Right lobe of liver (tissue), 4 donors: ENCODE data around the gene NFS1.
"Not testable (repeated sequence)": the region's sequence is repeated elsewhere in the genome, so short reads cannot be mapped to it uniquely, and the experiment has no call there.

Experiments
- POLR2A ChIP-seq: fragments of 450-650 bp; IDR thresholded peaks from one replicate; pipeline ENCODE4 v1.6.1; 2017; ENCODE audit warnings: antibody characterized with exemption, mild to moderate bottlenecking
- TF ChIP-seq, protein P1 (sequence below), 4 donors: fragments of 200-600 bp in 3 of 4; fragments of 450-650 bp in 1 of 4; IDR thresholded peaks; one replicate each; pipeline versions ENCODE4 v1.5.1 to v1.8.0; 2016 to 2022; ENCODE audit warnings: antibody characterized with exemption in 4 of 4, mild to moderate bottlenecking in 2 of 4
- donor health status: DM: no; HTN: no; CAD: no.
- donor health status: DM: no; HTN: no; CAD: no.
- donor health status: DM: no; HTN: yes; CAD: no.

DNA sequence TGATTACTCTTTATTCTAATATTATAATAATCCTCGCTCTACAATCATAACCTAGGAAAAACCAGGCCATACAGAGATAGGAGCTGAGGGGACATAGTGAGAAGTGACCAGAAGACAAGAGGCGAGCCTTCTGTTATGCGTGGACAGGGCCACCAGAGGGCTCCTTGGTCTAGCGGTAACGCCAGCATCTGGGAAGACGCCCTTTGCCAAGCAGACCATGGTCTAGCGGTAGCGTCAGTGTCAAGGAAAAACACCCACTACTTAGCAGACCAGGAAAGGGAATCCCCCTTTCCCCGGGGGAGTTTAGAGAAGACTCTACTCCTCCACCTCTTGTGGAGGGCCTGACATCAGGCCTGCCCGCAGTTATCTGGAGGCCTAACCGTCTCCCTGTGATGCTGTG, 12.3 kb downstream of the NFS1 start:
- not testable (repeated sequence) for TF ChIP-seq POLR2A
- TF ChIP-seq, protein P1, sequence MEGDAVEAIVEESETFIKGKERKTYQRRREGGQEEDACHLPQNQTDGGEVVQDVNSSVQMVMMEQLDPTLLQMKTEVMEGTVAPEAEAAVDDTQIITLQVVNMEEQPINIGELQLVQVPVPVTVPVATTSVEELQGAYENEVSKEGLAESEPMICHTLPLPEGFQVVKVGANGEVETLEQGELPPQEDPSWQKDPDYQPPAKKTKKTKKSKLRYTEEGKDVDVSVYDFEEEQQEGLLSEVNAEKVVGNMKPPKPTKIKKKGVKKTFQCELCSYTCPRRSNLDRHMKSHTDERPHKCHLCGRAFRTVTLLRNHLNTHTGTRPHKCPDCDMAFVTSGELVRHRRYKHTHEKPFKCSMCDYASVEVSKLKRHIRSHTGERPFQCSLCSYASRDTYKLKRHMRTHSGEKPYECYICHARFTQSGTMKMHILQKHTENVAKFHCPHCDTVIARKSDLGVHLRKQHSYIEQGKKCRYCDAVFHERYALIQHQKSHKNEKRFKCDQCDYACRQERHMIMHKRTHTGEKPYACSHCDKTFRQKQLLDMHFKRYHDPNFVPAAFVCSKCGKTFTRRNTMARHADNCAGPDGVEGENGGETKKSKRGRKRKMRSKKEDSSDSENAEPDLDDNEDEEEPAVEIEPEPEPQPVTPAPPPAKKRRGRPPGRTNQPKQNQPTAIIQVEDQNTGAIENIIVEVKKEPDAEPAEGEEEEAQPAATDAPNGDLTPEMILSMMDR (IDR thresholded peaks at IDR 0.05) = peak in 2 of 4 donors; percentile 12 to 19
